ENCODE results near the gene FAM174B. TPM values are rescaled to one million over a fixed set of nuclear protein-coding genes. Genes with fewer than 3 reads are reported as not detected.

FAM174B gene
- total RNA-seq, 1 experiment from 2014 or later, result 0.30 TPM

DNA sequence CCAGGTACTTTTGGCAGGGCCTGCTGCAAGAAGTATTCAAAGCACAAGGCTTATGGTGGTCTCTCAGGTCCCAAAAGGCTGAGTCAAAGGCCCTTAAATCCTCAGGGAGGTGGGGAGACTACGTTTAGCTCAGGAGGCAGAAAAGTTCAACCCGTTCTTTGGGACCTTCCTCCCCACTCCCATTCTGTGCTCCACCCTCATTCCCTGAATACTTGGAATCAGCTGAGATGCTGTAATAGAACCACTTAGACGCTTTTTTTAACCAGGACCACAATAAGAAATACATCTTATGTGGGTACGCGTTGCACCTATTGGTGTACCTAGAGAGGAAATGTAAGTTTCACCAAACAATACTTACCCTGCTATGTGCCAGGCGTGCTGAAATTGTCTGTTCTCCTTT, 58.0 kb downstream of the FAM174B start:
- intact Hi-C loops (cut with micrococcal nuclease), result no loop called here
- H3K9me3 ChIP-seq (ENCODE audit: control insufficient read depth in 1 of 2, insufficient read depth in 1 of 2, low read depth in 1 of 2, low read length in 2 of 2), result no peaks in the 10 kb centered on the region
- peaks cover 66% of the 10 kb centered on the region for H3K27me3 ChIP-seq (ENCODE audit: insufficient read depth, low read length)
- ChIA-PET CTCF (no interaction called here), RAD21 (ENCODE audit: low non-redundant PET in 1 of 2, low total read pairs in 2 of 2, uncharacterized antibody in 2 of 2, unreplicated experiment in 2 of 2) (no interaction called here), POLR2A (no interaction called here)
- no peak for DNase-seq (ENCODE audit: low read depth, low spot score)
- no peak overlapping the region for H2AFZ ChIP-seq (ENCODE audit: low read depth, low read length, poor library complexity, severe bottlenecking)
- no TSS peak for BruUV-seq (replicated peaks)
- no peaks in the 10 kb centered on the region for H3K79me2 ChIP-seq (ENCODE audit: insufficient read depth, low read length)
- H3K36me3 ChIP-seq (ENCODE audit: control insufficient read depth in 1 of 2, insufficient read depth in 2 of 2, low read length in 2 of 2), result no peaks in the 10 kb centered on the region
- no peaks in the 10 kb centered on the region for H4K20me1 ChIP-seq (ENCODE audit: insufficient read depth)
- no peak for ATAC-seq
- H3K4me3 ChIP-seq (replicated peaks in 1 of 2; ENCODE audit: low read depth in 1 of 2, low read length in 2 of 2), result no peak overlapping the region
- no peaks in the 10 kb centered on the region for H3K9me2 ChIP-seq (ENCODE audit: insufficient read depth)
- H3K9ac ChIP-seq (ENCODE audit: low read length), result no peak overlapping the region
- H3K4me1 ChIP-seq (ENCODE audit: control insufficient read depth in 1 of 2, insufficient read depth in 2 of 2, low read length in 2 of 2), result no peaks in the 10 kb centered on the region
- H3K27ac ChIP-seq (ENCODE audit: low read depth, low read length), result no peak overlapping the region
- TF ChIP-seq ZFX (IDR thresholded peaks at IDR 0.05) (no peak), SIN3A (IDR thresholded peaks at IDR 0.05; ENCODE audit: low read depth) (no peak), POLR2AphosphoS5 (IDR thresholded peaks at IDR 0.05; ENCODE audit: low read depth, low read length) (no peak), EGR1 (IDR thresholded peaks at IDR 0.05; ENCODE audit: low read depth) (no peak), POLR2A (IDR thresholded peaks at IDR 0.05; ENCODE audit: borderline replicate concordance, extremely low read depth, insufficient read depth, insufficient read length) (no peak), RAD21 (IDR thresholded peaks at IDR 0.05; ENCODE audit: low read depth) (no peak), SP1 (IDR thresholded peaks at IDR 0.05; ENCODE audit: low read depth) (no peak), CBX3 (IDR thresholded peaks at IDR 0.05; ENCODE audit: low read depth) (no peak)
- TF ChIP-seq, protein P1, sequence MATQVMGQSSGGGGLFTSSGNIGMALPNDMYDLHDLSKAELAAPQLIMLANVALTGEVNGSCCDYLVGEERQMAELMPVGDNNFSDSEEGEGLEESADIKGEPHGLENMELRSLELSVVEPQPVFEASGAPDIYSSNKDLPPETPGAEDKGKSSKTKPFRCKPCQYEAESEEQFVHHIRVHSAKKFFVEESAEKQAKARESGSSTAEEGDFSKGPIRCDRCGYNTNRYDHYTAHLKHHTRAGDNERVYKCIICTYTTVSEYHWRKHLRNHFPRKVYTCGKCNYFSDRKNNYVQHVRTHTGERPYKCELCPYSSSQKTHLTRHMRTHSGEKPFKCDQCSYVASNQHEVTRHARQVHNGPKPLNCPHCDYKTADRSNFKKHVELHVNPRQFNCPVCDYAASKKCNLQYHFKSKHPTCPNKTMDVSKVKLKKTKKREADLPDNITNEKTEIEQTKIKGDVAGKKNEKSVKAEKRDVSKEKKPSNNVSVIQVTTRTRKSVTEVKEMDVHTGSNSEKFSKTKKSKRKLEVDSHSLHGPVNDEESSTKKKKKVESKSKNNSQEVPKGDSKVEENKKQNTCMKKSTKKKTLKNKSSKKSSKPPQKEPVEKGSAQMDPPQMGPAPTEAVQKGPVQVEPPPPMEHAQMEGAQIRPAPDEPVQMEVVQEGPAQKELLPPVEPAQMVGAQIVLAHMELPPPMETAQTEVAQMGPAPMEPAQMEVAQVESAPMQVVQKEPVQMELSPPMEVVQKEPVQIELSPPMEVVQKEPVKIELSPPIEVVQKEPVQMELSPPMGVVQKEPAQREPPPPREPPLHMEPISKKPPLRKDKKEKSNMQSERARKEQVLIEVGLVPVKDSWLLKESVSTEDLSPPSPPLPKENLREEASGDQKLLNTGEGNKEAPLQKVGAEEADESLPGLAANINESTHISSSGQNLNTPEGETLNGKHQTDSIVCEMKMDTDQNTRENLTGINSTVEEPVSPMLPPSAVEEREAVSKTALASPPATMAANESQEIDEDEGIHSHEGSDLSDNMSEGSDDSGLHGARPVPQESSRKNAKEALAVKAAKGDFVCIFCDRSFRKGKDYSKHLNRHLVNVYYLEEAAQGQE (IDR thresholded peaks at IDR 0.05; ENCODE audit: low read depth), result no peak
- no peak overlapping the region for H3K4me2 ChIP-seq (ENCODE audit: low read length)

DNA sequence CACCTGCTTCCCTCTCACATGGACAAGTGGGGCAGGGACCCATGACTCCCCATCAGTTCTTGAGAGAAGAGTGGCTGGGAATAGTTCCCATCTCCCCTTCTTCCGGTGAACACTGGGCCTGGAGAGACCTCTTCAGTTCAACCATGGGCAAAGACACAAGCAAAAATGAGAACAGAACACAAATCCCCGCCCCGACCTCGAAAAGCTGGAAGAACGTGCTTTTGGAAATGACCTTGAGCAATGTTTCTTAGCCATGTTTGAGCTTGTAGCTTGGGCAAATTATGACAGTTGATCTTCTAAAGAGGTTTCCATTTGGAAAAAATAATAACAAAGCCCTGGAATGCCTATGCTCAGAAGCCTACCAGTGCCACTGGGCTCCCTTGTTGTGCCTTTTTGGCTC, 59.0 kb downstream of the FAM174B start:
- DNase-seq (ENCODE audit: low read depth, low spot score) (no peak), ATAC-seq (no peak)
- Histone ChIP-seq H3K9ac (ENCODE audit: low read length) (no peak overlapping the region), H3K36me3 (ENCODE audit: control insufficient read depth in 1 of 2, insufficient read depth in 2 of 2, low read length in 2 of 2) (no peaks in the 10 kb centered on the region), H3K9me2 (ENCODE audit: insufficient read depth) (no peaks in the 10 kb centered on the region), H3K27ac (ENCODE audit: low read depth, low read length) (no peak overlapping the region), H4K20me1 (ENCODE audit: insufficient read depth) (no peaks in the 10 kb centered on the region), H3K4me2 (ENCODE audit: low read length) (no peak overlapping the region), H3K27me3 (ENCODE audit: insufficient read depth, low read length) (peaks cover 66% of the 10 kb centered on the region), H3K9me3 (ENCODE audit: control insufficient read depth in 1 of 2, insufficient read depth in 1 of 2, low read depth in 1 of 2, low read length in 2 of 2) (no peaks in the 10 kb centered on the region), H3K4me1 (ENCODE audit: control insufficient read depth in 1 of 2, insufficient read depth in 2 of 2, low read length in 2 of 2) (no peaks in the 10 kb centered on the region), H2AFZ (ENCODE audit: low read depth, low read length, poor library complexity, severe bottlenecking) (no peak overlapping the region), H3K79me2 (ENCODE audit: insufficient read depth, low read length) (no peaks in the 10 kb centered on the region), H3K4me3 (replicated peaks in 1 of 2; ENCODE audit: low read depth in 1 of 2, low read length in 2 of 2) (no peak overlapping the region)
- TF ChIP-seq SP1 (IDR thresholded peaks at IDR 0.05; ENCODE audit: low read depth) (no peak), TCF7L2 (IDR thresholded peaks at IDR 0.05; ENCODE audit: borderline replicate concordance, extremely low read depth, insufficient read depth, insufficient read length) (no peak), ELF1 (IDR thresholded peaks at IDR 0.05; ENCODE audit: borderline replicate concordance, low read depth) (no peak), CBX3 (IDR thresholded peaks at IDR 0.05; ENCODE audit: low read depth) (no peak), RAD21 (IDR thresholded peaks at IDR 0.05; ENCODE audit: low read depth) (no peak), SIN3A (IDR thresholded peaks at IDR 0.05; ENCODE audit: low read depth) (no peak), EZH2 (IDR thresholded peaks at IDR 0.05) (no peak), YY1 (IDR thresholded peaks at IDR 0.05; ENCODE audit: extremely low read depth, insufficient replicate concordance, low read depth, low read length) (no peak), EGR1 (IDR thresholded peaks at IDR 0.05; ENCODE audit: low read depth) (no peak), CEBPB (IDR thresholded peaks at IDR 0.05; ENCODE audit: low read depth) (no peak), EZH2phosphoT487 (IDR thresholded peaks at IDR 0.05; ENCODE audit: borderline replicate concordance) (no peak)
- TF ChIP-seq, protein P2, sequence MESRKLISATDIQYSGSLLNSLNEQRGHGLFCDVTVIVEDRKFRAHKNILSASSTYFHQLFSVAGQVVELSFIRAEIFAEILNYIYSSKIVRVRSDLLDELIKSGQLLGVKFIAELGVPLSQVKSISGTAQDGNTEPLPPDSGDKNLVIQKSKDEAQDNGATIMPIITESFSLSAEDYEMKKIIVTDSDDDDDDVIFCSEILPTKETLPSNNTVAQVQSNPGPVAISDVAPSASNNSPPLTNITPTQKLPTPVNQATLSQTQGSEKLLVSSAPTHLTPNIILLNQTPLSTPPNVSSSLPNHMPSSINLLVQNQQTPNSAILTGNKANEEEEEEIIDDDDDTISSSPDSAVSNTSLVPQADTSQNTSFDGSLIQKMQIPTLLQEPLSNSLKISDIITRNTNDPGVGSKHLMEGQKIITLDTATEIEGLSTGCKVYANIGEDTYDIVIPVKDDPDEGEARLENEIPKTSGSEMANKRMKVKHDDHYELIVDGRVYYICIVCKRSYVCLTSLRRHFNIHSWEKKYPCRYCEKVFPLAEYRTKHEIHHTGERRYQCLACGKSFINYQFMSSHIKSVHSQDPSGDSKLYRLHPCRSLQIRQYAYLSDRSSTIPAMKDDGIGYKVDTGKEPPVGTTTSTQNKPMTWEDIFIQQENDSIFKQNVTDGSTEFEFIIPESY (IDR thresholded peaks at IDR 0.05; ENCODE audit: extremely low read depth, insufficient replicate concordance, low read length), result no peak
- no TSS peak for BruUV-seq (replicated peaks)
- POLR2A ChIA-PET, result no interaction called here
- CTCF ChIA-PET, result no interaction called here
- intact Hi-C loops (cut with micrococcal nuclease), result no loop called here
- RAD21 ChIA-PET (ENCODE audit: low non-redundant PET in 1 of 2, low total read pairs in 2 of 2, uncharacterized antibody in 2 of 2, unreplicated experiment in 2 of 2), result no interaction called here

Measured in HCT116 (cell line).